ENCODE results near the gene GATA6.
"Not testable (repeated sequence)": the region's sequence is repeated elsewhere in the genome, so short reads cannot be mapped to it uniquely, and the experiment has no call there.

Gene GATA6

DNA sequence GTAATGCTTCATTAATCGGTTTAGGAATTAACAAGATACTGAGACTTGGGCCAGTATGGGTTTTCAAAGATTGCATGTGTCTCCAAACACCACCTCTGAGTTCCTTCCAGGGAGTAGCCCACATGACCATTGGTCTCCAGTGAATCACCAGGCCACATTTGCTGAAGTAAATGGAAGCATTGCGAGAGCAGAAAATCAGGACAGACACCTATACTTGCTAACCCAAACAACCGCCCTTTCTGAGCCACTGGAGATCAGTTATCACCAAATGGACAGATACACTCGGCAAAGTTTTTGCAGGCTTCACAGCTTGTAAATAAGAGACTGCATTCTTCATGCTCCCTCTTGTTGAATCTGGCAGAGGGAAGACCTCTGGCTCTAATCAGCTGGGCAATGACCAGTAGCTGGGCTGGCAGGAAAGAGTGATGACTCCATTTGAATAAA, 40.9 kb downstream of the GATA6 start:
- no peak for DNase-seq

DNA sequence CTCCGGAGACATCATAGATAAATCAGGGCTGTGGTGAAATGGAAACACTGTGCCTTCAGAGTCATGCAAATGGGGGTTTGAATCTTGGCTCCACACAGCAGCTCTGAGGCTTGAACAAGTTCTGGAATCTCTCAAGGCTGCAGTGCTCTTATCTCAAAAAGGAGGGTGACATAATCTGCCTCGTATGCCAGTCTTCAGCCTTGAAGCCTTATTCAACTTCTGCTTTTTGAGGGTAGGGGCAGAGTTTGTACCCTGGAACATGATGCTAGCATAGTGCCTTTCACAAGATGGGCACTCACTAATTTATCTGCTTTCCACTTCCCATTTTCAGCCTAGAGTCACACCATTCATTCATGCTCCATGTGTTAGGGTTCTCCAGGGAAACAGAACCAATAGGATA, 42.3 kb downstream of the GATA6 start:
- DNase-seq, result no peak

DNA sequence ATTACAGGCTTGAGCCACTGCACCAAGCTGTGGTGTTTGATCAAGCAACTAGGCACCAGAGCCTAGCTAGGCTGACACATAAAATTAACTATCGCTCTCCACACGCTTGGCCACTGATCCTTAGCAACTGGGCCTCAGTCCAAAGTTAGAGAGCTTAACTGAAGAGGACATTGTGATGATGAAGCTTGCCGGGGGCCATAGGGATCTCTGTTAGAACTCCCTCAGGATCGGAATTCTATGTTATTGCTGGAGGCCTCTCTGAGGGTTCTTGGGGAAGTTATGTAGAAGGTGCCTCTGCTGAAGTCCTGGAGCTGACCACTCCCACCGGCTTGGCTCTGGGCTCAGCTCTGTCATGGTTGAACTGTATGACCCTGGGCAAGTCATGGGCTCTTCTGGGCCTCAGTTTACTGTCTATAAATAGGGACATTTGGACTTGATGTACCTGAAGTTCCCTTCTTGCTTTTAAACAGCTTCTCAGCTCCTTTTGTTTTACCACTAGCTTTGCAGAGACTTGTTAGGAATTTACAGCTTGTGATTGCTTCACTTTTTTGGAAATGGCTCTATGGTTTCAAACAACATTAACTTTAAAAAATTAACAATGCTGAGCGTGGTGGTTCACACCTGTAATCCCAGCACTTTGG, 44.1 kb downstream of the GATA6 start:
- DNase-seq, result peak; percentile 17

DNA sequence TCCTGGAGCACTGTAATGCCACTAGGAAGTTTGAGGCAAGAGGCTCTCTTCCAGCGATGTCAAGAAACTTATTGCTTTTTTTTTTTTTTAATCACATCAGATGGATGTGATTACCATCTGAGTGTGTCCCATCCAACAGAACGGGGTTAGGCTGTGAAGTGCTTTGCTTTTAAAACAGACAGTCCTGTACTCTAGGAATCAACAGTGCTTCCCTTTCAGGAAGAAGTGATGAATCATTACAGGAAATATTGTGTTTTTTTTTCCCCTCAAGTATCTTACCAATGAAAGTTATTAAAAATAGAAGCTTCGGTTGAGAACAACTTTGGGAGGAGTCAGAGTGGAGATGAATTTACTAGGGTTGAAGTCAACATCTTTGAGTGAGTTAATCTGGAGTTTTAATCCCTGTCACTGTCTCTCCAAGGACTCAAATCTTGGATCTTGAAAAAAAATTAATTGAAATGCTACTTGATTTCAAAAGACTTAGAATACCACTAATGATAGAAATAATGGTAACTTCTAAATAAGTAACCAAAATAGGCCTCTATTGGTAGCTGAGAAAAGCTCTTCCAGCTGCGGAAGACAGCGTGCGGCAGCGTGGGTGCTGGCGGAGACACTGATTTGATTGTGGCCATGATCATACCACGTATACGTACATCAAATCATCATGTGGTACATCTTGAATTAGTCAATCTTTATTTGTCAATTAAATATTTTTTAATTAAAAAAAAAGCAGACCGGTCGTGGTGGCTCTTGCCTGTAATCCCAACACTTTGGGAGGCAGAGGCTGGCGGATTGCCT, 45.5 kb downstream of the GATA6 start:
- no peak for DNase-seq

DNA sequence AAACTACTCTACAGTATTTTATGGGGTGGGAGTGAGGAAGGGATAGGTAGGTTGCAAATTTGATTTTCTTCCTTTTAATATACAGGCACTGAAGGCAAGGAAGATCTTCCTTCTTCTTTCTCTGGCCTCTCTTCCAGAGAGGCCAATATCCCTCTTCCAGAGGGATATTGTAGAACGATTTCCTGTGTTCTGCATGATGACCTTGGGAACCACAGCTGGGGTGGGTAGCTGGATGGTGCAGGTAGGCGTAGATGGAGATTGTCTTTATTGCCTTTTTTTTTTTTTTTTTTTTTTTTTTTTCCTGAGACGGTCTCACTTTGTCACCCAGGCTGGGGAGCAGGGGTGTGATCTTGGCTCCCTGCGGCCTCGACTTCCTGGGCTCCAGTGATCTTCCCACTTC, 49.4 kb downstream of the GATA6 start:
- no peak for DNase-seq

DNA sequence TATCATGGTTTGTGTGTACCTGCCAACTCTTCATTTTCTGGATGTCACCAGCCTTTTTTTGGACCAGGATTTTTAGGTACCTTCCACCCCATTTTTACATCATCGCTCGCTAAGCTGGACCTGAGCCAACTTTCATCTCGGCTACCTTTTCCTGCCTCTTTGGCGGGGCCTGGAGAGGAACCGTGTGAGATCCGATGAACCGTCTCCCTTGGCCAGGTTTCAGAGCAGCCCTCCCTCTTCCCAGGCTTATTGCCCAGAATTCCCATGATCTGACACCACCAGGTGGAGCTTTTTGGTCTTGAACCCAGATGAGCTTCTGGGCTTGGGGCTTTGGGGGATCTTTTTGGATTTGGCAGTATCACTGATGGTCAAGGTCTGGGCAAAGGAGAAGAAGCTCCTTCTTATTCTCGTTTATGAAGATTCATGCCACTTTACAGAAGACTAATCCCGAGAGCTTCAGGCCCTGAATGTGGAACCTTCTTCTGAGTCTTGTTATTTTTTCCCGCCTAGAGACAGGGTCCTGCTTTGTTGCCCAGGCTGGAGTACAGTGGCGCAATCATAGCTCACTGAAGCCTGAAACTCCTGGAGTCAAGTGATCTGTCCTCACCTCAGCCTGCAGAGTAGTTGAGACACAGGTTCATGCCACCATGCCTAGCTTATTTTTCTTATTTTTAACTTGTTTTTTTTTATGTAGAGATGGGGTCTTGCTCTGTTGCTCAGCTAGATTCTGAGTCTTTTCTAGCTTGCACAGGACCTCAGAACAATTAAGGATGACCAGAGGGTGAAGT, 50.4 kb downstream of the GATA6 start:
- no peak for DNase-seq

DNA sequence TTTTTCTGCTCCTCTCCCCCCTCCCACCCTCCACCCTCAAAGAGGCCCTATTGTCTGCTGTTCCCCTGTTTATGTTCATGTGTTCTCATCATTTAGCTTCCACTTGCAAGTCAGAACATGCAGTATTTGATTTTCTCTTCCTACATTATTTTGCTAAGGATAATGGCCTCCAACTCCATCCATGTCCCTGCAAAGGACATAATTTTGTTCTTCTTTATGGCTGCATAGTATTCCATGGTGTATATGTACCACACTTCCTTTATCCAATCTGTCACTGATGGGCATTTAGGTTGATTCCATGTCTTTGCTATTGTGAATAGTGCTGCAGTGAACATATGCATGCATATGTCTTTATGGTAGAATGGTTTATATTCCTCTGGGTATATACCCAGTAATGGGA, 51.2 kb downstream of the GATA6 start:
- not testable (repeated sequence) for DNase-seq

DNA sequence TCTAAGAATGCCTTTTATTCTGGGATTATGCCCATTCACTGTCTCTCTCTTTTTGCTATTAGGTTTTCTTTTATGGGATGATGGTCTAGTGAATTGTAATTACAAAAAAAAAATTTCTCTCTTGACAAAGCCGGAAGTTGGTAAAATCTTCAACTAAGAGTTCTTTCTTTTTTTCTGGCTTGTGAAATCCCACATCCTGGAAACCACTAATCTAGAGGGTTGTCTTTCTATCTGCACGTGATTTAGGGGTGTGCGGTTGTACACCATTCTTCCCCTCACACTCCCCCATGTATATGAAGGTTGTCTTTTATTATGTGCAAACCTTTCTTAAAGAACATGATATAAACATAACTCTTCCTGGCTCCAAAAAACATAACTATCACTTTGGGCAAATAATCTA, 52.0 kb downstream of the GATA6 start:
- DNase-seq, result no peak

DNA sequence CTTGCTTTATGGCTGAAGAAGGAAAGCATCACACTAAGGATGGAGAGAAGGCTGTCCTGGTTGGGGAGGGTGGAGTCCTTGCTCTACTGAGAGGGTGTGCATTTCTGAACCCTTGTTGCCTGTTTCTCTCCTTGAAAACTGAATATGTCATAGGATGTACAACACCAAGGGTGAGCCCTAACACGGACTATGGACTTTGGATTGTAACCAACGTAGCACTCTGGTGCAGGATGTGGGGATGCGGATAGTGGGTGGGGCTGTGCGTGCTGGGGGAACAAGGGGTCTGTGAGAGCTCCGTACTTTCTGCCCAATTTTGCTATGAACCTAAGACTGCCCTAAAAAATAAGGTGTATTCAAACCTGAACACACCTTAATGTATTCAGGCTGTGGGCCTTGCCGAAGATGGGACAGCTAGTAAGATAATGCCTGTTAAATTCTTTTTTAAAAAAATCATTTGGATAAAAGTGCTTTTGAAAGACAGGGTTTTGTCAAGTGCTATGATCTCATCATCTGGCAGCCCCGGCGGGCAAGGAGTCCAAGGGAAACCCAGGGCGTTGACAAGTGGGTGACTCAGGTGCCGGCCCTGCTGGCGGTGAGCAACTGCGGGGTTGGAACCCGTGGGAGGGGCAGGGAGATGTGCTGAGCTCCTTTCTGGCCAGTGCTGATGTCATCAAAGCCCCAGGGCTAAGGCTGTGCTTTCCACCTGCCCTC, 54.0 kb downstream of the GATA6 start:
- DNase-seq, result peak; percentile 21

DNA sequence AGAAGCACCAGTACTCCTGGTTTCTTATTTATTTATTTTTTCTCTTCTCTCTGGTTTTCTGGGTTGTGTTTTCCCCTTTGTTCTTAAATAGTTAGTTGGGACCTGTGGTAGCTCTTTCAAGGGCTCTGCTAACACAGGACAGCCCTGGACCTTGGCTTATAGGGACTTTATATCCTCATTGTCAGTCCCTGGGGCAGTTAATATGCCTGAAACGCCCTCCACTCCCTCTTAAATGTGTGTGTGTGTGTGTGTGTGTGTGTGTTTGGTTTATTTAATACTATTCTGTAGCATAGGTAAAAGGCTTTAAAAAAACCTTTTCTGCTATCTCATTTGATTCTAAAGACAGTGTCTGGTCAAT, 54.6 kb downstream of the GATA6 start:
- DNase-seq, result no peak

DNA sequence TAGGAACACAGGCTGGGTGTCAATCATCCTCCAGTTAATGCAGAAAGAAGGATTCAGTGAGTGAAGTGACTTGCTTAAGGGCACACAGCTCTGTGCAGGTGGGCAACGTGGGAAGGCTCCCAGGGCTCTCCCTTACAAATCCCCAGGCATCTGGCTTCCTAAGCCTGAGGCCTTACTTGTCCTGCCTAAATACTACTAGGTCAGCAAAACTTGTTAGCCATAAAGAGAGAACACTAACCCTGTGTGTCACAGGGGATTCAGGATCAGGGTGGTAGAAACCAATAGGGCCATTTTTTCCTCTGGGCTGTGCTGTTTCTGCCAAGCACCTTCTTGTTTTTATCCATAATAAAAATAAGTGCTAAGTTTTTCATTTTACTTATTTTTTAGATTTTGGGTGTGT, 55.0 kb downstream of the GATA6 start:
- DNase-seq, result no peak

DNA sequence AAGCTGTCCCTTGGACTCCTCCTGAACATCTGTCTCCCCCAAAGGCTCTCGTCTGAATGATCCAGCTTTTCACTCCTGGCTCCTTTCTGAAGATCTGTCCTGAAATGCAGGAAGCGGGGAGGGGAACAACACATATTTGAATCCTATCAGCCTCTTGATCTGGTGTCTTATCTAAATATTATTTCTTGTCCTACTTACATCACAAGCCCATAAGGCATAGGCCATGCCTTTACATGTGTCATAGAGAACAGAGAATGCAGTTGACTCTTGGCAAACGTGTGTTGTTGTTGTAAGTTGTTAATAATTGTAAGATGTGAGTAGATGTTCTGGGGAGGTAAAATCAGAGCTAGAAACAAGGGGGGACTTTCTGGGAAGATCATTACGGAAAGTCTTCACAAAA, 57.4 kb downstream of the GATA6 start:
- DNase-seq, result no peak

DNA sequence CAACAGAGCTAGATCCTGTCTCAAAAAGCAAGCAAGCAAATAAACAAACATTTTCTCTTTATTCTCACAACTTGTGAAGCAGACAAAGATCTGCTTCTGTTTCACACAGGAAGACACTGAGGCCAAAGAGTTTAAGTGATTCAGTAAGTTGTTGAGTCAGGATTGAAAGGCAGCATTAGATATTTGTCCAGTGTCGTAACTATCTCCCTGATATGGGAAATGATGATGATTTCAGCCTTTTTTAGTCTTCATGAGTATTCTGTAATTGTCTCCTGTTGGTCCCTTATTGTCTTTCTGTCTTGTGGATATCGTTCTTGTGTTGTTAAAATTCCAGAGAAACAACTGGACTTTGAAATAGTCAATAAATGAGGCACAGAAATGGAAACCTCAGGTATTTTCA, 59.6 kb downstream of the GATA6 start:
- no peak for DNase-seq

DNA sequence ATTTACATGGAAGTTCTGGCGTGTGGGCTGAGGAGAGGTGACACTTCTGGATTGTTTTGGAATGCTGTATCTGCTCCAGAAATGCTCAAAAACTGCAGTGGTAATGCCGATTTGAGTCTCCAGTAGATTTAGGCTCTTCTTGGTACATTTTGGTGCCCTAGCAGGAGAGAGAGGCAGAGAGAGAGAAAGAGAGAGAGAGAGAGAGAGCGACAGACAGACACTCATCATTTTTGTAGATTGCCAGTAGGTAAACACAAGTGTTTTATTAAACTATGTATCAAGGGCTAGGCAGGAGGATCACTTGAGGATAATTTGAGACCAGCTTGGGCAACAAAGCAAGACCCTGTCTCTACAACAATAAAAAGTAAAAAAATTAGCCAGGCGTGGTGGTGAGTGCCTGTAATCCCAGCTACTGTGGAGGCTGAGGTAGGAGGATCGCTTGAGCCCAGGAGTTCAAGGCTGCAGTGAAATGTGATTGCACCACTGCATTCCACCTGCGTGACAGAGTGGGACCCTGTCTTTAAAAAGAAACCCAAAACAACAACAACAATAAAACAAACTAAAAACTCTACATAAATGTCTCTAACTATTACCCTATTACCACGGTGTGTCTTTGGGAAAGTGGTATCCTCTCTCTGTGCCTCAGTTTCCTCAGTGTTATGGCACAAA, 60.2 kb downstream of the GATA6 start:
- no peak for DNase-seq

DNA sequence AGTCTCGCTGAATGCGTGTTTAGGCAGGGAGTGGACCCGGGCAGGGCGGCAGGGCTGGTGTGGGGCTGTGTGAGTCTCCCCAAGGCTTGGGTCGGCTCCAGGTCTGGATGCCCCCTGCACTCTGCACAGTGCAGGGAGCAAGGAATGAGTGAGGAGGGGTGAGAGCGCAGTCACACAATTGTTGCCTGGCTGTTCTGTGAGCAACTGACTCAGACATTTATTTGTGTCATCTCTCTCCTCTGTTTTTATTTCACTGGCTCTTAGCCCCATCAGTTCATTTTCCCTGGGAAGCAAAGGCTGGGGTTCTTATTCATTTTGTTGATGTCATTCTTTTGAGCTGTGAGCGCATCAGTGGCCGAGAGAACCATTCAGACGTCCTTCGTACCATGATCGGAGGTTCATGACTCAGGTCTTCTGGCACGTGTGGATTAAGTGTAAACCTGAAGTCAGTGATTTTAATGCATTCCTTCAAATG, 61.1 kb downstream of the GATA6 start:
- no peak for DNase-seq

DNA sequence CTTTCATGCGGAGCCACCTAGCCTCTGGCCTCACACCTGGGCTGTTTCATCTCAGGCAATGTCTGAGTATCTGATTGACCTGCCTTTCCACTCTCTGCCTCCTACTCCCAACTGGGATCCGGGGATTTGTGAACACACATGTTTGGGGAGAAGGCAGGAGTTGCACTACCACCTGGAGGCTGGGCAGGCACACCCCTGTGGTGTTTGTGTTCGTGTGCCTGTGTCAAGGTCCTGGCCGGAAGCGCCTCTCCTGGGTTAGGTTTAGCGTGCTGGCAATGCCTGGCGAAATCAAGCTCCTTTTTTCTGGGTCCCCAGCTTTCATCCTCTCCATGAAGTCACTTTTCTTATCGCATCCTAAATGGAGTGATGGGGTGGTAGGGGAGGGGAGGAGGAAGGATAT, 63.9 kb downstream of the GATA6 start:
- DNase-seq, result no peak

DNA sequence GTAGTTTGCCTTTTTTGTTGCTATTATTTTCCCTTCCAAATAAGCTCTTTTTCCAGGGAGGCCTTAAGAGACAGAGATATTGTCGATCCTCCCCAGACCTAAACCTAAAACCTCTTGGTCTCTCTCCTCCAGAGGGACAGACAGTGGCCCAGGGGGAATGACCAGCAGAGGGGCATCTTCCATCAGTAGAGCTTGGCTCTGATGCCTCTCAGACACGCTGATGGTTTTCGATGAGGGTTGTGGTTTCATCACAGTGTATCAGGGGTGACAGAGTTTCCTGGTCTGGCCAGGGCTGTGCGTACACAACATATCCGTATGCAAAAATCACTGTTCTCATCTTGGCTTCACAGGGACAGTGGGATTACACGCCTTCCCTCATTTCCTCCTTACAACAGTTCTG, 68.6 kb downstream of the GATA6 start:
- no peak for DNase-seq

DNA sequence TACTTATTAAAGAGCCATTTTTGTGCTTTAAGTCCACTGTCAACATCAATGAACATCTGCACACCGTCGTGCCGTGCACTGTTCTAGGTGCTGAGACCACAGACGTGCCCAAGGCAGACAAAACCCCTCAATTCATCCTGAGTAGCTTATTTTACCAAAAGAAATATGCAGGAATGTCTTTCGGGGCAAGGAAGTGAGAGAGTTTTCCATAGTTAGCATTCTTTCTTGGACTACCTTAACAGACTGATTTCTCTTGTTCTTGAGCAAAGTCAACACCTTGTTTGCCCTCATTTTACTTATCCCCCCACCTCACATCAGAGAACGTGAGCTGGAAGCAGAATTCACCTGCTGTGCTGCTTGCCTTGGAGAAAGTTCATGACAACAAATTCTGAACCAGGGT, 69.3 kb downstream of the GATA6 start:
- no peak for DNase-seq

DNA sequence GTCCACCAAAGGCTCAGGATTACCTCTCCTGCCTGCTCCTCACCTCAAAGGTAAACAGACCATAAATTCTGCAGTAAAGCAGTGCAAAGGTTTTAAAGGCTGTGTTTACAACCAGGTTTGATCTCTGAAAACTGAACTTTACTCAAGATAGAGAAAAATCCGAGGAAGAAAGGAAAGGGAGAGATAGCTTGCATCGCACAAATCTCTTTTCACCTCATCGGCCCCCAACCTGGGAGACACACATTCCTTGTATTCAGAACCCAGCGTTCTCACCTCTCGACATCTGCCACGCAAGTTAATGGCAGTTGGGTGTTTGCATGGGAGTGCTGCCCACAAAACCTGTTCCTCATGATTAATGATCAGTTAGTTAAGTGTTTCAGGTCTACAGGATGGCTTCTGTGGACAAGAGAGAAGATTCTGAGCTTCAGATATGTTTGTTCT, 72.6 kb downstream of the GATA6 start:
- no peak for DNase-seq

DNA sequence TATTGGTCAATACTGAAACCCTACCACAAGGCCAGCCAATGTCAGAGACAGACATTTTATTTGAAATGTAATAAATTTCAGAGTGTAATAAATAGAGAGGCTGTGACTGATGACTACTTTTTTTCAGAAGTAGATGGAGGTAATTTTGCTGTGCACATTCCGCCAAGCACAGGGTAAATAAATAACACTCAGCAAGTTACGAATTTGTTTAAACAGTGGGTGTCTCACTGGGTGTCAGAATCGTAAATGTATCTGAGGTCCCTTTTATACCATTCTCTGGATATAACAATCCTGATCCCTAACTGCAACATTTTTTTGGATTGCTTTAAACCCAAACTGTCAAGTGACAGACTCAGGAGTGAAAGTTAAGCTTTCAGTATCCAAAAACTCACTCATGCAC, 74.1 kb downstream of the GATA6 start:
- no peak for DNase-seq

DNA sequence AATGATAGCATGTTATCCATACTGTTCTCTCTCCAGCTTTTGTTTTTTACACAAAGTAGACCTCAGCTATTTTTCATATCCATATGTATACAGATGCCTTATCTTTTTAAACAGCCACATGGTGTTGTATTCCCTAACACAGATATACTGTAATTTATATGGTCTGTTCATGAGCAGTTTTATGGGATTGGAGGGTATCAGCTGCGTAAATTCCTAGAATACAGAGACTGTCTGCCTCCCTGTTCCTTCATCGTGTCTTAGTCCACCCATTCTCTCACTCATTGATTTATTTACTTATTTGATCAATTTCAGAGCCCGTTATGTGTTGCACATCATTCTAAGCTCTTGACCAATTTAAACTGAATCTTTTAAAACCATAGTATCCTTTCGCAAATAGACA, 80.6 kb downstream of the GATA6 start:
- no peak for DNase-seq

DNA sequence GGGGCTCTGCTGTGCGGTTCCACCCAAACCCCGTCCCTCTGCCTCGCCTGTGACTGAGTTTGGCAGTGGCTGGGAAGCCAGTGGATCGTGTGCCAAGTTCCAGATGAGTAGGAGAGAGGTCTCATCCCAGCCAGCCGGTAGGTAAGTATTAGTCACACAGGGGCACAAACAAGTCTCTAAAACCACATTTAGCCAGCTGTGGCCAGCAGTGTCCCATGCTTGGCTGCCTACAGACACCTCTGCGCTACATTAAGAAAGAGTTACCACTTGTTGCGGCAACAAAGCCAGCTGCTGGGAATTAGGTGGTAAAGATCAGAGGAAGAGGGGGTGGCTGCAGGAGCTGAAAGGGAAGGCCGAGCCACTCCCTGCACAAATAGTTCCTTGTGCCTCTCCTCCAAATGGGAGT, 81.2 kb downstream of the GATA6 start:
- no peak for DNase-seq
